ENCODE results near the gene SCAF8.

DNA sequence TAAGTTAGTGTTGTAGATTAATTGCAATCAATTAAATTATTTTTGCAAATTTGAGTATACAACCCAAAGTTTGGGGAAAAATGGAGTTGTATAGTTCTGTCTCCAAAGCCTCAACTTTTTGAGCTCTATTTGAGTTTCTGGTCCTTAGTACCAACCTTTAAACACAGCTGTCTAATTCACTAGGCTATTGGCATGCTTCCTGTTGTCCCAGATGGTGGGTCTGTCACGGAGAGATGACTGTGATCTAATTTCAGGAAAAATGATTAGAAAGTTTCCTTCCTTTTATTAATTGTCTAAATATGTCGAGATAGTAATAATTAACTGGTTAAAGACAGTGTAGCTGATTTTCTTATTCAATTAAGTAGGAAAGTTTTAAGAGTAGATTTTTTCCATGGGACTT, 109.6 kb downstream of the SCAF8 start:
- TF ChIP-seq CTCF (IDR thresholded peaks at IDR 0.05) (no peak), ZFX (IDR thresholded peaks at IDR 0.05; ENCODE audit: borderline replicate concordance) (no peak)

All from 22Rv1 (cell line).